ENCODE data around the gene TRAF7. TPM values are rescaled to one million over a fixed set of nuclear protein-coding genes. Genes with fewer than 3 reads are reported as not detected.

Gene TRAF7
- total RNA-seq, 1 experiment from 2014 or later, result 199 TPM

GRCh38 chr16:2216330-2216729 is 60.7 kb downstream of the TRAF7 start:
- no peaks in the 10 kb centered on the region for H3K9me3 ChIP-seq (ENCODE audit: insufficient read depth, low read depth)
- TF ChIP-seq EZH2 (IDR thresholded peaks at IDR 0.05; ENCODE audit: low read depth) (no peak), CTCF (conservative IDR thresholded peaks at IDR 0.05) (no peak)
- intact Hi-C loops (cut with micrococcal nuclease; ENCODE audit: unreplicated experiment), result no loop called here
- DNase-seq, result no peak
- H3F3A ChIP-seq (ENCODE audit: insufficient read depth, low read depth), result peaks cover 38% of the 10 kb centered on the region
- H3K27ac ChIP-seq, result peak overlapping the region; percentile 92
- H3K36me3 ChIP-seq (ENCODE audit: low read depth), result no peaks in the 10 kb centered on the region
- H3K4me1 ChIP-seq (replicated peaks; ENCODE audit: insufficient read depth), result peaks cover 28% of the 10 kb centered on the region
- ChIA-PET CTCF (no interaction called here), POLR2A (ENCODE audit: unreplicated experiment) (interaction anchor here (0.7 kb wide), 1 partner anchor 72 kb away, joined by 5 read pairs; no protein-coding TSS in a partner anchor)
- no TSS peak for BruUV-seq (replicated peaks)
- H3K9me2 ChIP-seq (ENCODE audit: insufficient read depth), result no peaks in the 10 kb centered on the region
- peak overlapping the region; percentile 77 for H3K4me3 ChIP-seq
- peaks cover 25% of the 10 kb centered on the region for H3K79me2 ChIP-seq (ENCODE audit: low read depth)
- no peaks in the 10 kb centered on the region for H3K27me3 ChIP-seq (ENCODE audit: insufficient read depth, low read depth)
- peak overlapping the region; percentile 81 for H3K4me2 ChIP-seq
- H2AFZ ChIP-seq, result no peak overlapping the region
- peaks cover 19% of the 10 kb centered on the region; the same call in 1 of the 2 replicates for H4K20me1 ChIP-seq (ENCODE audit: insufficient read depth)

- Histone ChIP-seq H3F3A (ENCODE audit: insufficient read depth, low read depth) (peaks cover 18% of the 10 kb centered on the region), H3K9me3 (ENCODE audit: insufficient read depth, low read depth) (no peaks in the 10 kb centered on the region), H2AFZ (peak within 1 kb of the TSS; percentile 83), H3K79me2 (ENCODE audit: low read depth) (peaks cover 48% of the 10 kb centered on the region), H3K4me1 (replicated peaks; ENCODE audit: insufficient read depth) (peaks cover 20% of the 10 kb centered on the region), H3K4me3 (peak within 1 kb of the TSS; percentile 83), H3K9me2 (ENCODE audit: insufficient read depth) (no peaks in the 10 kb centered on the region), H4K20me1 (ENCODE audit: insufficient read depth) (peaks cover 27% of the 10 kb centered on the region), H3K27ac (peak within 1 kb of the TSS; percentile 24), H3K36me3 (ENCODE audit: low read depth) (peaks cover 4% of the 10 kb centered on the region; the same call in 1 of the 2 replicates), H3K27me3 (ENCODE audit: insufficient read depth, low read depth) (no peaks in the 10 kb centered on the region), H3K4me2 (peak within 1 kb of the TSS; percentile 78)
- BruUV-seq (replicated peaks), result no TSS peak
- ChIA-PET CTCF (no interaction called here), POLR2A (ENCODE audit: unreplicated experiment) (interaction anchor here (0.5 to 1.0 kb wide), 3 partner anchors 36 to 310 kb away, joined by 5 to 17 read pairs (median 8); partner anchors contain the start of gene TRAF7)
- TF ChIP-seq EZH2 (IDR thresholded peaks at IDR 0.05; ENCODE audit: low read depth), result no peak
- TF ChIP-seq CTCF (conservative IDR thresholded peaks at IDR 0.05), result no peak
- peak; percentile 96 to 100 for DNase-seq
- intact Hi-C loops (cut with micrococcal nuclease; ENCODE audit: unreplicated experiment), result loop anchor here (1.0 to 10.0 kb wide), 5 partner anchors 8 to 681 kb away; partner anchors contain the start of genes ECI1 and RNPS1
Measured at GRCh38 chr16:2223221-2223941, 67.8 kb downstream of the TRAF7 start, which contains the start of gene E4F1. Gene E4F1 (plus strand): TSS chr16:2223591. CDS start chr16:2223614, 23 bp downstream.

GRCh38 chr16:2223942-2224486 is 68.4 kb downstream of the TRAF7 start:
- Histone ChIP-seq H3K4me3 (peak overlapping the region; percentile 83), H3K4me1 (replicated peaks; ENCODE audit: insufficient read depth) (peaks cover 20% of the 10 kb centered on the region), H4K20me1 (ENCODE audit: insufficient read depth) (peaks cover 34% of the 10 kb centered on the region), H3K4me2 (peak overlapping the region; percentile 70), H2AFZ (peak overlapping the region; percentile 83), H3K79me2 (ENCODE audit: low read depth) (peaks cover 51% of the 10 kb centered on the region), H3K27ac (peak overlapping the region; percentile 24), H3F3A (ENCODE audit: insufficient read depth, low read depth) (peaks cover 18% of the 10 kb centered on the region), H3K27me3 (ENCODE audit: insufficient read depth, low read depth) (no peaks in the 10 kb centered on the region), H3K9me2 (ENCODE audit: insufficient read depth) (no peaks in the 10 kb centered on the region), H3K9me3 (ENCODE audit: insufficient read depth, low read depth) (no peaks in the 10 kb centered on the region), H3K36me3 (ENCODE audit: low read depth) (peaks cover 4% of the 10 kb centered on the region; the same call in 1 of the 2 replicates)
- BruUV-seq (replicated peaks), result TSS peak; percentile 56
- no peak for TF ChIP-seq EZH2 (IDR thresholded peaks at IDR 0.05; ENCODE audit: low read depth)
- TF ChIP-seq CTCF (conservative IDR thresholded peaks at IDR 0.05), result no peak
- intact Hi-C loops (cut with micrococcal nuclease; ENCODE audit: unreplicated experiment), result loop anchor here (1.0 to 10.0 kb wide), 5 partner anchors 9 to 681 kb away; partner anchors contain the start of genes ECI1 and RNPS1
- peak in 1 of 2 experiments; percentile 71 for DNase-seq
- ChIA-PET CTCF (no interaction called here), POLR2A (ENCODE audit: unreplicated experiment) (interaction anchor here (0.7 to 1.0 kb wide), 2 partner anchors 35 to 69 kb away, joined by 5 to 8 read pairs; partner anchors contain the start of gene TRAF7)

All from PC-9 (cell line).